Activated T-cell treated with anti-CD3 and anti-CD28 coated beads, Interleukin-2, amount 50 U/mL, for 4 hours (primary cell): Measurements from ENCODE around the gene TFAP2E. TPM values are rescaled to one million over a fixed set of nuclear protein-coding genes. Genes with fewer than 3 reads are reported as not detected.

Experiments used
- ATAC-seq, 2 donors: fragments of 200-7000 bp; cut with Tn5 transposase; one replicate each; pipeline ENCODE4 v1.10.0; 2021
- DNase-seq: peaks from one replicate; pipeline ENCODE4 v3.0.0-alpha.2; 2020
- H3K27me3 Mint-ChIP-seq: one replicate; pipeline ENCODE4 v1.8.0; 2021; ENCODE audit warnings: low read depth, mixed read lengths
- H3K36me3 Mint-ChIP-seq: one replicate; pipeline ENCODE4 v1.8.0; 2022; ENCODE audit warnings: mixed read lengths; ENCODE audit not compliant: insufficient read depth
- H3K4me1 Mint-ChIP-seq: one replicate; pipeline ENCODE4 v1.8.0; 2021; ENCODE audit warnings: low read depth, mixed read lengths
- H3K4me3 Mint-ChIP-seq: one replicate; pipeline ENCODE4 v1.8.0; 2021; ENCODE audit warnings: mild to moderate bottlenecking, moderate library complexity, mixed read lengths
- H3K9me3 Mint-ChIP-seq: one replicate; pipeline ENCODE4 v1.8.0; 2021; ENCODE audit warnings: mixed read lengths
- total RNA-seq, 3 donors: library from RNA; stranded (reverse); gene quantifications; one replicate each; pipeline ENCODE4 v1.2.1, GENCODE V29; 2021

TFAP2E gene
- total RNA-seq, 3 donors from 2014 or later, result 0.55 to 1.3 (median 0.76) TPM

DNA sequence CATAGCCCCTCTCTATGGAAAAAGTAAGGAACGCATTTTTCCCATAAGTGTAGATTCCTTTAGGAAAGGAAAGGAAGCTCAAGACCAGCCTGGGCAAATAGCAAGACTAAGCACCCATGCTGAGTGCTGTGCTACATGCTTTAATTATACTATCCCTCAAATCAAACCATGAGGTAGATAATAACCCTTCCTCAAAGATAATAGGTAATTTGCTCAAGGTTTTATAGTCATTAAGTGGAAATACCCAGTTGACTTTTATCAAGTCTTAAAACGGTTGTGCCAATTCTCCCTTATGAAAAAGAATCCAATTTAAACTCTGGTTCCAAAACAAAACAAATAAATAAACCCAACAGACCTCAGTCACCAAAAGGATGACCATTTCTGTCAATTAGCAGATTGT, 19.3 kb upstream of the TFAP2E start:
- ATAC-seq, result no peak
- peaks cover 47% of the 10 kb centered on the region for H3K4me1 Mint-ChIP-seq
- no peaks in the 10 kb centered on the region for H3K27me3 Mint-ChIP-seq
- no peaks in the 10 kb centered on the region for H3K9me3 Mint-ChIP-seq
- DNase-seq, result no peak
- no peak overlapping the region for H3K4me3 Mint-ChIP-seq
- peaks cover 19% of the 10 kb centered on the region for H3K36me3 Mint-ChIP-seq

- H3K4me3 Mint-ChIP-seq, result peak overlapping the region; percentile 98
- no peaks in the 10 kb centered on the region for H3K9me3 Mint-ChIP-seq
- H3K4me1 Mint-ChIP-seq, result peaks cover 46% of the 10 kb centered on the region
- H3K36me3 Mint-ChIP-seq, result peaks cover 19% of the 10 kb centered on the region
- H3K27me3 Mint-ChIP-seq, result no peaks in the 10 kb centered on the region
- DNase-seq (no peak), ATAC-seq (no peak)
Measured at GRCh38 chr1:35554266-35555211, 18.6 kb upstream of the TFAP2E start.

DNA sequence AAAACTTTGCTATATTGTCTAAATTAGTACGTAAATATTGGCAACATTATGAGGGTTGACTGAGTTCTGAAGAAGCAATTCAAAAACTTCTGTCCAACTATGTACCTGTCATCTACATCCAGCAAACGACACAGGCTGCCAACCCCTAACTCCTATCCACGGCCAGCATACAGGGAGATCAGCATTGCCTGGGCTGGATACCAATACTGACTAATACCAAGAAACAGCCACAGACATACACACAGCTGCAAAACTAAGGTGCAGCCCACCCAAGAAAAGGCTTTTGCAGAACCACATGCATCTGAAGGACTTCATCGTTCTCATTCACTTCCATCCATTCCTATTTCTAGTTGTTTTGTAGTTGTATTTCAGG, 17.9 kb upstream of the TFAP2E start:
- no peaks in the 10 kb centered on the region for H3K9me3 Mint-ChIP-seq
- peaks cover 43% of the 10 kb centered on the region for H3K4me1 Mint-ChIP-seq
- peaks cover 15% of the 10 kb centered on the region for H3K36me3 Mint-ChIP-seq
- H3K27me3 Mint-ChIP-seq, result no peaks in the 10 kb centered on the region
- ATAC-seq (no peak), DNase-seq (no peak)
- peak overlapping the region; percentile 98 for H3K4me3 Mint-ChIP-seq

- Mint-ChIP-seq H3K27me3 (no peaks in the 10 kb centered on the region), H3K9me3 (no peaks in the 10 kb centered on the region), H3K4me1 (peaks cover 43% of the 10 kb centered on the region), H3K4me3 (peak overlapping the region; percentile 98), H3K36me3 (peaks cover 15% of the 10 kb centered on the region)
- DNase-seq (no peak), ATAC-seq (peak; percentile 21 to 34)
Measured at GRCh38 chr1:35555601-35556477, 17.3 kb upstream of the TFAP2E start.

- no peaks in the 10 kb centered on the region for H3K9me3 Mint-ChIP-seq
- H3K27me3 Mint-ChIP-seq, result no peaks in the 10 kb centered on the region
- no peak for DNase-seq
- peaks cover 15% of the 10 kb centered on the region for H3K36me3 Mint-ChIP-seq
- peaks cover 48% of the 10 kb centered on the region for H3K4me1 Mint-ChIP-seq
- peak overlapping the region; percentile 98 for H3K4me3 Mint-ChIP-seq
- ATAC-seq, result peak in 1 of 2 donors; percentile 0
Measured at GRCh38 chr1:35556484-35557117, 16.5 kb upstream of the TFAP2E start.

- Mint-ChIP-seq H3K4me1 (peaks cover 53% of the 10 kb centered on the region), H3K36me3 (peaks cover 9% of the 10 kb centered on the region), H3K27me3 (no peaks in the 10 kb centered on the region), H3K4me3 (peak within 1 kb of the TSS; percentile 98), H3K9me3 (no peaks in the 10 kb centered on the region)
- DNase-seq (no peak), ATAC-seq (peak; percentile 69 to 76)
Measured at GRCh38 chr1:35557118-35557610, 15.9 kb upstream of the TFAP2E start, which contains the start of gene KIAA0319L. KIAA0319L (minus strand) TSS chr1:35557403; CDS start chr1:35554491, 2,912 bp downstream.

- peaks cover 4% of the 10 kb centered on the region for H3K36me3 Mint-ChIP-seq
- DNase-seq (peak; percentile 94), ATAC-seq (peak; percentile 89)
- H3K4me1 Mint-ChIP-seq, result peaks cover 49% of the 10 kb centered on the region
- H3K27me3 Mint-ChIP-seq, result no peaks in the 10 kb centered on the region
- no peaks in the 10 kb centered on the region for H3K9me3 Mint-ChIP-seq
- H3K4me3 Mint-ChIP-seq, result peak within 1 kb of the TSS; percentile 98
Measured at GRCh38 chr1:35557611-35558373, 15.3 kb upstream of the TFAP2E start, which contains the start of gene NCDN. NCDN (plus strand) TSS chr1:35557799; CDS start chr1:35558191, 392 bp downstream.

- H3K27me3 Mint-ChIP-seq, result no peaks in the 10 kb centered on the region
- H3K36me3 Mint-ChIP-seq, result peaks cover 1% of the 10 kb centered on the region
- no peak for ATAC-seq
- no peak for DNase-seq
- no peaks in the 10 kb centered on the region for H3K9me3 Mint-ChIP-seq
- H3K4me3 Mint-ChIP-seq, result peak overlapping the region; percentile 98
- peaks cover 45% of the 10 kb centered on the region for H3K4me1 Mint-ChIP-seq
Measured at GRCh38 chr1:35558374-35559316, 14.5 kb upstream of the TFAP2E start.

- H3K27me3 Mint-ChIP-seq, result no peaks in the 10 kb centered on the region
- no peaks in the 10 kb centered on the region for H3K9me3 Mint-ChIP-seq
- DNase-seq, result no peak
- peak; percentile 12 to 16 for ATAC-seq
- peaks cover 5% of the 10 kb centered on the region for H3K36me3 Mint-ChIP-seq
- H3K4me3 Mint-ChIP-seq, result peak overlapping the region; percentile 39
- peaks cover 45% of the 10 kb centered on the region for H3K4me1 Mint-ChIP-seq
Measured at GRCh38 chr1:35559317-35559944, 13.7 kb upstream of the TFAP2E start.

DNA sequence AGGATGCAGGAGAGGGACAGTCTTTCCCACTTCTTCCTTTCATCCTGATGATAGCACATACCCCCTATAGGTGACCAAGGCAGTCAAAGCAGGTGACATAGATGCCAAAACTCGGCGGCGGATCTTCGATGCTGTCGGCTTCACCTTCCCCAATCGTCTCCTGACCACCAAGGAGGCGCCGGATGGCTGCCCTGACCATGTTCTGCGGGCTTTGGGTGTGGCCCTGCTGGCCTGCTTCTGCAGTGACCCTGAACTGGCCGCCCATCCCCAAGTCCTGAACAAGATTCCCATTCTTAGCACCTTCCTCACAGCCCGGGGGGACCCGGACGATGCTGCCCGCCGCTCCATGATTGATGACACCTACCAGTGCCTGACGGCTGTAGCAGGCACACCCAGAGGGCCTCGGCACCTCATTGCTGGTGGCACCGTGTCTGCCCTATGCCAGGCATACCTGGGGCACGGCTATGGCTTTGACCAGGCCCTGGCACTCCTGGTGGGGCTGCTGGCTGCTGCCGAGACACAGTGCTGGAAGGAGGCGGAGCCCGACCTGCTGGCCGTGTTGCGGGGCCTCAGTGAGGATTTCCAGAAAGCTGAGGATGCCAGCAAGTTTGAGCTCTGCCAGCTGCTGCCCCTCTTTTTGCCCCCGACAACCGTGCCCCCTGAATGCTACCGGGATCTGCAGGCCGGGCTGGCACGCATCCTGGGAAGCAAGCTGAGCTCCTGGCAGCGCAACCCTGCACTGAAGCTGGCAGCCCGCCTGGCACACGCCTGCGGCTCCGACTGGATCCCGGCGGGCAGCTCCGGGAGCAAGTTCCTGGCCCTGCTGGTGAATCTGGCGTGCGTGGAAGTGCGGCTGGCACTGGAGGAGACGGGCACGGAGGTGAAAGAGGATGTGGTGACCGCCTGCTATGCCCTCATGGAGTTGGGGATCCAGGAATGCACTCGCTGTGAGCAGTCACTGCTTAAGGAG, 12.6 kb upstream of the TFAP2E start:
- Mint-ChIP-seq H3K9me3 (no peaks in the 10 kb centered on the region), H3K4me3 (no peak overlapping the region)

DNA sequence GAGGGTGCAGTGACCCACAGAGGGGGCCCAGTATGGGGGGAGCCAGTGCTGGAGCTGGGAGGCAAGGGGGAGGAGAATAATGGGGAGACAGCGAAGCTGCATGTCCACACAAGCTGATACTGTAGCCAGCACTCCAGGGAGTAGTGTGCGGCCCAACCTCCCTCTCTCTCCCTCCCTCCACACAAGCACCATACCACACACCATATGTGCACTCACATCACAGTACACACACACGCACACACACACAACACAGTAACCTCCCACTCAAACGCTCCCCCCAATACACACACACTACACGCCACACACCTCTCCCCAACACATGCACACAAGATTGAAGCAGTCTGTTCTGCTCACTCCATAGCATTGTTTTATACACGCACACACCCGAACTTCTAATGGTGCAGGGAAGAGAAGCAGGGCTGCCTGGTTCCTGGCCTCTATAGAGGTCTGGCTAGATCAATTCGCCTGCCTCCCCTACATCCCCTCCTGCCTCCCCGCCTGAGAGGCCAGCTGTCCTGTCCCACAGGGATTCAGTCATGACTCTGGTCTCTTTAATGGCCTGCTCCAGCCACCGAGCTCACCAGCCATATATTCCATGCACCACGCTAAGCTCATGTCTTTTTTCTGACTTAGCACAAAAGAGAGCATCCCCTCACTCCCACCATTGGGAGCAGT, 11.7 kb upstream of the TFAP2E start:
- Mint-ChIP-seq H3K36me3 (peaks cover 9% of the 10 kb centered on the region), H3K4me1 (peaks cover 31% of the 10 kb centered on the region), H3K4me3 (no peak overlapping the region), H3K9me3 (no peaks in the 10 kb centered on the region), H3K27me3 (no peaks in the 10 kb centered on the region)
- DNase-seq (no peak), ATAC-seq (no peak)

More for the DNA sequence above, 12.6 kb upstream of the TFAP2E start:
- H3K27me3 Mint-ChIP-seq, result no peaks in the 10 kb centered on the region
- no peak for DNase-seq
- peaks cover 40% of the 10 kb centered on the region for H3K4me1 Mint-ChIP-seq
- no peak for ATAC-seq
- peaks cover 9% of the 10 kb centered on the region for H3K36me3 Mint-ChIP-seq
